B cell (primary cell): ENCODE data around the gene INPP1. TPM values are rescaled to one million over a fixed set of nuclear protein-coding genes. Genes with fewer than 3 reads are reported as not detected.

Experiments used
- ATAC-seq: fragments of 200-7000 bp; cut with Tn5 transposase; one replicate; pipeline ENCODE4 v1.10.0; 2021; ENCODE audit warnings: low read depth, mild to moderate bottlenecking, moderate number of reproducible peaks, moderate library complexity
- CTCF ChIA-PET: fragments of 350-600 bp; sonication (Branson Sonifier 250); formaldehyde crosslinking; loops from one replicate; lab custom pipeline; 2021; ENCODE audit warnings: antibody characterized with exemption, inconsistent platforms; lab: Charles Lee
- POLR2A ChIA-PET: fragments of 350-600 bp; sonication (Branson Sonifier 250); formaldehyde crosslinking; loops from one replicate; lab custom pipeline; 2021; ENCODE audit warnings: antibody characterized with exemption; lab: Charles Lee
- DNase-seq: peaks from one replicate; pipeline ENCODE4 v3.0.0; 2013
- H2AFZ ChIP-seq: 2 replicates; pipeline ENCODE4 v1.6.1; 2012; ENCODE audit warnings: mild to moderate bottlenecking, low read depth, low read length; ENCODE audit not compliant: insufficient read depth, poor library complexity, severe bottlenecking
- H3K27ac ChIP-seq, 2 donors: 1 replicate in 1 of 2; 2 replicates in 1 of 2; pipeline ENCODE4 v1.5.1; 2012 to 2013; ENCODE audit warnings: low read length in 2 of 2, mild to moderate bottlenecking in 2 of 2, moderate library complexity in 1 of 2
- H3K27me3 ChIP-seq, 4 experiments: fragments of 200-600 bp in 1 of 4; sonication (generic) in 1 of 4; replicated peaks in 1 of 4; 1 replicate in 2 of 4; 2 replicates in 2 of 4; pipeline versions ENCODE4 v1.6.1 to v1.7.0; 2013 to 2016; ENCODE audit warnings: low read length in 3 of 4, mild to moderate bottlenecking in 2 of 4, mixed read lengths in 1 of 4, moderate library complexity in 1 of 4; ENCODE audit not compliant: insufficient read depth in 4 of 4, control insufficient read depth in 3 of 4; ENCODE audit errors: control extremely low read depth in 1 of 4
- H3K36me3 ChIP-seq, 2 experiments: replicated peaks in 1 of 2; 1 replicate in 1 of 2; 2 replicates in 1 of 2; pipeline versions ENCODE4 v1.6.1 to v1.7.1; 2013; ENCODE audit warnings: low read length in 1 of 2; ENCODE audit not compliant: insufficient read depth in 2 of 2, control insufficient read depth in 1 of 2; ENCODE audit errors: control extremely low read depth in 1 of 2, extremely low read depth in 1 of 2
- H3K4me1 ChIP-seq, 2 donors: fragments of 200-600 bp in 1 of 2; sonication (generic) in 1 of 2; 1 replicate in 1 of 2; 2 replicates in 1 of 2; pipeline versions ENCODE4 v1.5.1 to v1.6.1; 2013 to 2017; ENCODE audit warnings: low read length in 2 of 2; ENCODE audit not compliant: control insufficient read depth in 2 of 2, insufficient read depth in 2 of 2
- H3K4me2 ChIP-seq: replicated peaks from 2 replicates; pipeline ENCODE3; 2012; ENCODE audit warnings: mild to moderate bottlenecking, low read depth, low read length; ENCODE audit not compliant: poor library complexity, severe bottlenecking
- H3K4me3 ChIP-seq, 5 experiments: fragments of 200-600 bp in 1 of 5; sonication (generic) in 1 of 5; 1 replicate in 3 of 5; 2 replicates in 2 of 5; pipeline versions ENCODE4 v1.5.1 to v1.7.0; 2011 to 2016; ENCODE audit warnings: low read length in 4 of 5, mild to moderate bottlenecking in 4 of 5, low read depth in 2 of 5, control low read depth in 1 of 5, moderate library complexity in 1 of 5; ENCODE audit not compliant: insufficient read depth in 1 of 5; ENCODE audit errors: control extremely low read depth in 1 of 5, extremely low read depth in 1 of 5
- H3K79me2 ChIP-seq: fragments of 200-600 bp; sonication (generic); one replicate; pipeline ENCODE4 v1.6.0; 2016; ENCODE audit warnings: low read length; ENCODE audit not compliant: control insufficient read depth, insufficient read depth
- H3K9ac ChIP-seq: fragments of 200-600 bp; sonication (generic); 2 replicates; pipeline ENCODE4 v1.6.1; 2017; ENCODE audit warnings: mild to moderate bottlenecking, low read length, moderate library complexity
- H3K9me3 ChIP-seq, 3 donors: one replicate each; pipeline versions ENCODE4 v1.6.1 to v1.7.1; 2013; ENCODE audit warnings: low read length in 2 of 3; ENCODE audit not compliant: control insufficient read depth in 2 of 3, insufficient read depth in 1 of 3; ENCODE audit errors: control extremely low read depth in 1 of 3
- H4K20me1 ChIP-seq: 2 replicates; pipeline ENCODE4 v1.6.0; 2012; ENCODE audit warnings: mild to moderate bottlenecking, low read length; ENCODE audit not compliant: insufficient read depth, control insufficient read depth, poor library complexity, severe bottlenecking
- H3K27ac Mint-ChIP-seq: one replicate; pipeline ENCODE4 v1.8.0; 2021; ENCODE audit warnings: mixed read lengths
- H3K27me3 Mint-ChIP-seq: one replicate; pipeline ENCODE4 v1.8.0; 2021; ENCODE audit warnings: mixed read lengths
- H3K4me1 Mint-ChIP-seq: one replicate; pipeline ENCODE4 v1.8.0; 2021; ENCODE audit warnings: mixed read lengths
- H3K4me3 Mint-ChIP-seq: one replicate; pipeline ENCODE4 v1.8.0; 2021; ENCODE audit warnings: mixed read lengths
- H3K9me3 Mint-ChIP-seq: one replicate; pipeline ENCODE4 v1.8.0; 2022; ENCODE audit warnings: mixed read lengths; ENCODE audit not compliant: insufficient read depth
- CTCF ChIP-seq: fragments of 200-600 bp; IDR thresholded peaks from one replicate; pipeline ENCODE4 v1.8.0; 2022; ENCODE audit warnings: antibody characterized with exemption, mild to moderate bottlenecking
- EZH2 ChIP-seq: IDR thresholded peaks from 2 replicates; pipeline ENCODE4 v1.6.1; 2012; ENCODE audit warnings: borderline replicate concordance, low read depth, mild to moderate bottlenecking, moderate library complexity, low read length; ENCODE audit not compliant: insufficient read depth, poor library complexity, severe bottlenecking
- WGBS: methylation state at CpG from one replicate; pipeline ENCODE4 v1.1.5; 2013; ENCODE audit warnings: missing lambda C conversion rate; ENCODE audit not compliant: insufficient coverage; 5-methylcytosine and 5-hydroxymethylcytosine counted together
- intact Hi-C: fragments of 100-400 bp; cut with micrococcal nuclease; formaldehyde crosslinking; loops from one replicate; pipeline ENCODE4 v1.10.0; 2022
- polyA plus RNA-seq: library from polyadenylated mRNA; depleted of rRNA; stranded (reverse); fragments of >200 nt; gene quantifications from 2 replicates; pipeline ENCODE4 v1.2.3, GENCODE V29; 2012
- total RNA-seq, 2 donors: library from RNA; stranded (reverse); fragments of 120-200 nt in 1 of 2; gene quantifications; 1 replicate in 1 of 2; 2 replicates in 1 of 2; pipeline versions ENCODE4 v1.2.3 to v1.2.4, GENCODE V29; 2013 to 2022

The INPP1 gene
- total and polyA plus RNA-seq, 2 donors (not counting 1 experiment from before 2014, with no cell fraction given), result 3.1 to 3.7 TPM

- no peak for ATAC-seq
- POLR2A ChIA-PET, result interaction anchor here (0.5 kb wide), 1 partner anchor 293 kb away, joined by 8 read pairs; no protein-coding TSS in a partner anchor
- CTCF ChIA-PET, result interaction anchor here (1.0 kb wide), 2 partner anchors 10 to 61 kb away, joined by 3 read pairs; no protein-coding TSS in a partner anchor
- H3K4me3 ChIP-seq, result peak overlapping the region in 3 of 5 experiments; percentile 6 to 15 (median 7)
- peaks cover 80% of the 10 kb centered on the region for H3K79me2 ChIP-seq
- H3K4me1 Mint-ChIP-seq, result peaks cover 58% of the 10 kb centered on the region
- no peaks in the 10 kb centered on the region for H3K9me3 ChIP-seq
- no peaks in the 10 kb centered on the region for H3K9me3 Mint-ChIP-seq
- H3K4me2 ChIP-seq, result peak overlapping the region; percentile 54
- H3K27me3 ChIP-seq, result no peaks in the 10 kb centered on the region
- H3K27ac ChIP-seq, result peak overlapping the region; percentile 48 to 87
- H3K9ac ChIP-seq, result peak overlapping the region; percentile 39
- H4K20me1 ChIP-seq, result peaks cover 7% of the 10 kb centered on the region
- H3K27ac Mint-ChIP-seq, result peak overlapping the region; percentile 64
- H3K4me3 Mint-ChIP-seq, result peak overlapping the region; percentile 17
- no peaks in the 10 kb centered on the region for H3K36me3 ChIP-seq
- peaks cover 14 to 28% of the 10 kb centered on the region in 2 donors for H3K4me1 ChIP-seq
- intact Hi-C loops, result no loop called here
- H2AFZ ChIP-seq, result peak overlapping the region; percentile 48
- H3K27me3 Mint-ChIP-seq, result no peaks in the 10 kb centered on the region
- no CpG with 5 or more reads among the region's 2 CpGs for WGBS
- no peak for TF ChIP-seq EZH2
- TF ChIP-seq CTCF, result no peak
- DNase-seq, result no peak
Measured at GRCh38 chr2:190415794-190416775, 72.7 kb downstream of the INPP1 start.
